Measurements from ENCODE around the gene TADA2B. TPM values are rescaled to one million over a fixed set of nuclear protein-coding genes. Genes with fewer than 3 reads are reported as not detected.

The TADA2B gene
- total RNA-seq, 2 donors from 2014 or later = 21.5 to 24.2 TPM

DNA sequence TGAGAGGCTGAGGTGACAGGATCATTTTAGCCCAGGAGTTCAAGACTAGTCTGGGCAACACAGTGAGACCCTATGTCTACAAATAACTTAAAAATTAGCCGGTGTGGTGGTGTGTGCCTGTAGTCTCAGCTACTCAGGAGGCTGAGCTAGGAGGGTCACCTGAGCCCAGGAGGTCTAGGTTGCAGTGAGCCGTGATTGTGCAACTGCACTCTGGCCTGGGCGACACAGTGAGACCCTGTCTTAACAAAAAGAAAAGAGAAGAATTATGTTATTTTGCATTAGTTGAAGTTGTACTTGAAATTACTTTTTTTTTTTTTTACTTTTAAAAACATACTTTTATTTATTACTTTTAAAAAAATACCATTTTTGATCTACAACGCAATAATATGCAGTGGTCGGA, 21.8 kb upstream of the TADA2B start:
- ATAC-seq (ENCODE audit: insufficient number of reproducible peaks, low FRiP score, low read depth) (no peak), DNase-seq (ENCODE audit: low spot score) (no peak)
- Histone ChIP-seq H3K4me1 (ENCODE audit: control insufficient read depth in 1 of 2, low read depth in 2 of 2) (no peaks in the 10 kb centered on the region), H3K27ac (no peak overlapping the region), H3K4me3 (no peak overlapping the region), H3K27me3 (replicated peaks; ENCODE audit: insufficient read depth) (no peaks in the 10 kb centered on the region), H3K36me3 (peaks cover 26% of the 10 kb centered on the region), H3K9me3 (no peaks in the 10 kb centered on the region)
- TF ChIP-seq, protein P1, sequence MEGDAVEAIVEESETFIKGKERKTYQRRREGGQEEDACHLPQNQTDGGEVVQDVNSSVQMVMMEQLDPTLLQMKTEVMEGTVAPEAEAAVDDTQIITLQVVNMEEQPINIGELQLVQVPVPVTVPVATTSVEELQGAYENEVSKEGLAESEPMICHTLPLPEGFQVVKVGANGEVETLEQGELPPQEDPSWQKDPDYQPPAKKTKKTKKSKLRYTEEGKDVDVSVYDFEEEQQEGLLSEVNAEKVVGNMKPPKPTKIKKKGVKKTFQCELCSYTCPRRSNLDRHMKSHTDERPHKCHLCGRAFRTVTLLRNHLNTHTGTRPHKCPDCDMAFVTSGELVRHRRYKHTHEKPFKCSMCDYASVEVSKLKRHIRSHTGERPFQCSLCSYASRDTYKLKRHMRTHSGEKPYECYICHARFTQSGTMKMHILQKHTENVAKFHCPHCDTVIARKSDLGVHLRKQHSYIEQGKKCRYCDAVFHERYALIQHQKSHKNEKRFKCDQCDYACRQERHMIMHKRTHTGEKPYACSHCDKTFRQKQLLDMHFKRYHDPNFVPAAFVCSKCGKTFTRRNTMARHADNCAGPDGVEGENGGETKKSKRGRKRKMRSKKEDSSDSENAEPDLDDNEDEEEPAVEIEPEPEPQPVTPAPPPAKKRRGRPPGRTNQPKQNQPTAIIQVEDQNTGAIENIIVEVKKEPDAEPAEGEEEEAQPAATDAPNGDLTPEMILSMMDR (IDR thresholded peaks at IDR 0.05) = no peak

DNA sequence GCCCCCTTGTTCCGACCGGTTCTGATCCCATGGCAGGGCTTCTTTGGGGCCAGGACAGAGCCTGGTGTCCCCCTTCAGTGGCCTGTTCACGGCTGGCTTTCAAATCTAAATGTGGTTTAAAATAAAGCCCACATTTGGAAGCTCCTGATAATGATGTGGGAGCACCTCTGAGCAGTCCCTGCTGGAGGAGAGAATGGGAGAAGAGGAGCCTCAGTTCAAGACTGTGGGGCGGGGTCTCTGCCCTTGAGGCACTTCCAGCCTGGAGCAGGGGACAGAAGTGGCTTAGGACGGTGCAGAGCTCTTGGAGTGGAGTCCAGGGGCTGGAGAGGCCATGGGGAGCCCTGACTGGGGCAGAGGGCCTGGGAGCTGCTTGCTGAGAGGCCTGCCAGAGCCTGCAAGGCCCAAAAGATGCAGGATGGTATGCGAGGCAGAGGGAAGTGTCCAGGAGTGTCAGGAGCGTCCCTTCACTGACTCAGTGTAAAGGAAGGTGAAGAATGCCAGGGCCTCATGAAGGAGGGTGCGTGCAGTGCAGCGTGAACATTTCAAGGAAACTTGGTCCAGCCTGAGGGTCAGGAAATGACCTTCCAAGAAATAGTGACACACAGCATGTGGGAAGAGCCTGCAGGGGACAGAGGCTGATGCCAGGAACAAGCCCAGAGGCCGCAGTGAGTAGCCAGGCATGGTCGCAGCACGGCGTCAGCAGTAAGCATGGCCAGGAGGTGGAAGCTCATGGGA, 21.1 kb upstream of the TADA2B start:
- no peaks in the 10 kb centered on the region for H3K27me3 ChIP-seq (replicated peaks; ENCODE audit: insufficient read depth)
- H3K4me3 ChIP-seq = no peak overlapping the region
- H3K4me1 ChIP-seq (ENCODE audit: control insufficient read depth in 1 of 2, low read depth in 2 of 2) = no peaks in the 10 kb centered on the region
- no peak for ATAC-seq (ENCODE audit: insufficient number of reproducible peaks, low FRiP score, low read depth)
- TF ChIP-seq, protein P1 (IDR thresholded peaks at IDR 0.05) = no peak
- H3K36me3 ChIP-seq = peaks cover 24% of the 10 kb centered on the region
- no peaks in the 10 kb centered on the region for H3K9me3 ChIP-seq
- no peak for DNase-seq (ENCODE audit: low spot score)
- no peak overlapping the region for H3K27ac ChIP-seq

- Histone ChIP-seq H3K4me3 (no peak overlapping the region), H3K27ac (no peak overlapping the region), H3K4me1 (ENCODE audit: control insufficient read depth in 1 of 2, low read depth in 2 of 2) (no peaks in the 10 kb centered on the region), H3K36me3 (peaks cover 20% of the 10 kb centered on the region), H3K27me3 (replicated peaks; ENCODE audit: insufficient read depth) (no peaks in the 10 kb centered on the region), H3K9me3 (no peaks in the 10 kb centered on the region)
- no peak for DNase-seq (ENCODE audit: low spot score)
- TF ChIP-seq, protein P1 (IDR thresholded peaks at IDR 0.05) = no peak
- ATAC-seq (ENCODE audit: insufficient number of reproducible peaks, low FRiP score, low read depth) = no peak
Observed at GRCh38 chr4:7023486-7023885, 19.7 kb upstream of the TADA2B start.

- ATAC-seq (ENCODE audit: insufficient number of reproducible peaks, low FRiP score, low read depth) (no peak), DNase-seq (ENCODE audit: low spot score) (no peak)
- H3K27me3 ChIP-seq (replicated peaks; ENCODE audit: insufficient read depth) = no peaks in the 10 kb centered on the region
- H3K4me1 ChIP-seq (ENCODE audit: control insufficient read depth in 1 of 2, low read depth in 2 of 2) = no peaks in the 10 kb centered on the region
- no peak overlapping the region for H3K27ac ChIP-seq
- no peaks in the 10 kb centered on the region for H3K9me3 ChIP-seq
- TF ChIP-seq, protein P1 (IDR thresholded peaks at IDR 0.05) = no peak
- peaks cover 23% of the 10 kb centered on the region for H3K36me3 ChIP-seq
- no peak overlapping the region for H3K4me3 ChIP-seq
Observed at GRCh38 chr4:7023901-7024300, 19.3 kb upstream of the TADA2B start.

GRCh38 chr4:7024336-7024890, 18.8 kb upstream of the TADA2B start:
- TF ChIP-seq, protein P1 (IDR thresholded peaks at IDR 0.05) = no peak
- ATAC-seq (ENCODE audit: insufficient number of reproducible peaks, low FRiP score, low read depth) (no peak), DNase-seq (ENCODE audit: low spot score) (no peak)
- Histone ChIP-seq H3K27ac (no peak overlapping the region), H3K9me3 (no peaks in the 10 kb centered on the region), H3K4me3 (no peak overlapping the region), H3K27me3 (replicated peaks; ENCODE audit: insufficient read depth) (no peaks in the 10 kb centered on the region), H3K36me3 (peaks cover 22% of the 10 kb centered on the region), H3K4me1 (ENCODE audit: control insufficient read depth in 1 of 2, low read depth in 2 of 2) (no peaks in the 10 kb centered on the region)

All from thoracic aorta (tissue), 2 donors.